HCEC 1CT (cell line): Measurements from ENCODE around the gene TBL2.
"Not testable (repeated sequence)": the region's sequence is repeated elsewhere in the genome, so short reads cannot be mapped to it uniquely, and the experiment has no call there.

ENCODE experiments used
- DNase-seq: peaks from one replicate; pipeline ENCODE4 v3.0.0-alpha.2; 2017

Gene TBL2

GRCh38 chr7:73605601-73606220 lies 27.3 kb upstream of the TBL2 start:
- DNase-seq, result no peak

DNA sequence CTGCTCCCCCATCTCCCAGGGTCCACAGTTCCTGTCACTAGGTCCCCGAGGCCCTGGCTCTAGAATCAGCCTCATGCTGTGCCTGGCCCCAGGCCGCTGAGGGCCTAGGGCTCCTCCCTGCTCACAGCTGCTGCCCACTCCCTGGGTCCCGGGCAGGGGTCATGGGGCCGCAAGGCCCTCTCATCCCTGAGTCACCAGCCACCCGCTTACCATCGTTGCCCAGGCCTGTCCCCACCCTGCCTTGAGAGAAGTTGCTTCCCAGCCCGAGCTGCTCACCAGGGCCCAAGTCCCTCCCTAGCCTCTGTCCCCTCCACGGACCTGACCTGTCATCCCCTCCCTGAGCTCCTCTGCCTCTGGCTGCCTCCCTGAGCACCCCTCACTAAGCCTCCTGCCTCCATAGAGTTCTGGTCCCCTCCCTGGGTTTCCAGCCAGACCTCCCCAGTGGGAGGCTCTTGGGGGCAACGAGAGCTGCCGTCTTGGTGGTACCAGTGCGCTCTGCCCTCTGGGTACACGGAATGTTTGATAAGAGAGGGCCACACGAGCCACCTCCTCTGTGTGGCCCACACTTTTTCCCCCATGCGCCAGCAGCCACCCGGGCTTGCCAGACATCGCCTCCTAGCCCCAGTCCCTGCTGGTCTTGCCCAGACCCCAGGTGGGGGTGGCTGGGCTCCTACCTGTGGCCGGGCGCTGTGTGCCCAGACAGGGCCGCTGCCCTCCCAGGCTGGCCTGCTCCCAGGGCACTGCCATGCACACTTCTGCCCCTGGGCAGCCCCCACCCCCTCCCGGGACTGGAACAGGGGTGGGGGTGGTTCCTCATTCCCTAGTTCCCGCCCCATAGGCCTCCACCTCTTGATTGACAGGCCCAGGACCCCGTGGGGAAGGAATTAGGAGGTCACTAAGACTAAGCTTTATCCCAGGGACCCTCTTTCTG lies 24.6 kb upstream of the TBL2 start:
- DNase-seq, result no peak

GRCh38 chr7:73599916-73600315 lies 21.5 kb upstream of the TBL2 start:
- DNase-seq, result no peak

GRCh38 chr7:73599151-73599882 lies 20.9 kb upstream of the TBL2 start:
- no peak for DNase-seq

DNA sequence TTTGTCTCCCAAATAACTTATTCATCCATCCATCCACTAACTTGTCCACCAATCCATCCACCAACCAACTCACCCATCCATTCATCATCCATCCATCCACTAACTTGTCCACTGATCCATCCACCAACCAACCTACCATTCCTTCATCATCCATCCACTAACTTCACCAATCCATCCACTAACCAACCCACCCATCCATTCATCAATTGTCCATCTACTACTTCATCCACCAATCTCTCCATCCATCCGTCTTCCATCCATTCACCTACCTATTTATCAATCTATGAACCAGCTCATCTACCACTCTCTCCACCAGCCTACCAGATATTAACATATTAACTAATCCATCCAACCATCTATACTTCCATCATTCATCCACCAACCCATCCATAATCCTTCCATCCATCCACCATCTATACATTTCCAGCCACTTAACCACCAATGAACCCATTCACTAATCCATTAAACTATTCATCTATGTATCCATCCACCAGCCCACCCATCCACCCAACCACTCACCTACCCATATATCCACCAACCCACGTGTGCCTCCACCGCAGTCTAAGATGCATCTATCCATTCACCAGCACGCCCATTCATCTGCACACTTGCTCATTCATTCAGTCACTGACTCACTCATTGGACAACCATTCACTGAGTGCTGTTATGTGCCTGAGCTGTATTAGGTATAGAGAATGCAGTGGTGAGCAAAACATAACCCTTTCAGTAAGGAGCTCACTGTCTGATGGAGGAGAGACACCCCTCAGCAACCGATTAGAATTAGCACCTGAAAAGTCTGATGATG lies 19.8 kb upstream of the TBL2 start:
- DNase-seq, result no peak

GRCh38 chr7:73596191-73597065 lies 18.0 kb upstream of the TBL2 start:
- DNase-seq, result no peak

DNA sequence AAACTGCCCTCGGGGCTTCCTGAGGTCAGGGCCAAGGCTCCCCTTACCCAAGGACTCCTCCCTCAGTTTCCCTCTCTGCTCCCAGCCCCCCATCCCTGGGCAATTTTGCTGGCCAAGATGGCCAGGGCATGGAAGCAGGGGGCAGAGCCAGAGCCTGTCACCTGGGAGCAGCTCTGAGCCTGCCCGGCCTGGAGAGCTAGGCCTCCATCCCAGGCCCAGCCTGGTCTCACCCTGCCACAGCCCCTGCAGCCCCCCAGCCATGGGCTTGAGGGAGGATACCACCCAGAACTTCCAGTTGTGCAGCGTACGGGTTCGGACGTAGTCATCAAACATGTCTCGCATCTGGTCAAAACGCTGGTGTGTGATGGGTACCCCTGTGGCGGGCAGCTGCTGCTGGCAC lies 17.0 kb upstream of the TBL2 start:
- DNase-seq, result no peak

- DNase-seq, result no peak
These were observed 15.0 kb upstream of the TBL2 start for GRCh38 chr7:73593207-73594045.

- no peak for DNase-seq
These were observed 8.5 kb upstream of the TBL2 start for GRCh38 chr7:73586911-73587310.

GRCh38 chr7:73585196-73585595 lies 6.8 kb upstream of the TBL2 start:
- DNase-seq, result no peak

DNA sequence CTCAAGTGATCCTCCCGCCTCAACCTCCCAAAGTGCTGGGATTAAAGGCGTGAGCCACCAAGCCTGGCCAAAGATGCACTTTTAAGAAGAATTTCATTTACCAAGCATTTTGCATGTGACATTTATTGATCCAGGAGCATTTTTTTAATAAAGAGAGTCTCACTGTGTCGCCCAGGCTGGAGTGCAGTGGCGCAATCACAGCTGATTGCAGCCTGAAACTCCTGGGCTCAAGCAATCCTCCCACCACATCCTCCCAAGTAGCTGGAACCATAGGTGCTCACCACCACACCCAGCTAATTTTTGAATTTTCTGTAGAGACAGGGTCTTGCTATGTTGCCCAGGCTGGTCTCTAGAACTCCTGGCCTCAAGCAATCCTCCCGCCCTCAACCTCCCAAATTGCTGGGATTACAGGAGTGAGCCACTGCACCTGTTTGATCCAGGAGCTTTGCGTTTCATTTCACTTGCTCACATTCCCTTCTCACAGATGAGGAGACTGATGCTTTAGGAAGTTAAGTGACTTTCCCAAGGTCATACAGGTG lies 4.4 kb upstream of the TBL2 start:
- DNase-seq, result no peak

- not testable (repeated sequence) for DNase-seq
These were observed 2.6 kb upstream of the TBL2 start for GRCh38 chr7:73581006-73581405.

DNA sequence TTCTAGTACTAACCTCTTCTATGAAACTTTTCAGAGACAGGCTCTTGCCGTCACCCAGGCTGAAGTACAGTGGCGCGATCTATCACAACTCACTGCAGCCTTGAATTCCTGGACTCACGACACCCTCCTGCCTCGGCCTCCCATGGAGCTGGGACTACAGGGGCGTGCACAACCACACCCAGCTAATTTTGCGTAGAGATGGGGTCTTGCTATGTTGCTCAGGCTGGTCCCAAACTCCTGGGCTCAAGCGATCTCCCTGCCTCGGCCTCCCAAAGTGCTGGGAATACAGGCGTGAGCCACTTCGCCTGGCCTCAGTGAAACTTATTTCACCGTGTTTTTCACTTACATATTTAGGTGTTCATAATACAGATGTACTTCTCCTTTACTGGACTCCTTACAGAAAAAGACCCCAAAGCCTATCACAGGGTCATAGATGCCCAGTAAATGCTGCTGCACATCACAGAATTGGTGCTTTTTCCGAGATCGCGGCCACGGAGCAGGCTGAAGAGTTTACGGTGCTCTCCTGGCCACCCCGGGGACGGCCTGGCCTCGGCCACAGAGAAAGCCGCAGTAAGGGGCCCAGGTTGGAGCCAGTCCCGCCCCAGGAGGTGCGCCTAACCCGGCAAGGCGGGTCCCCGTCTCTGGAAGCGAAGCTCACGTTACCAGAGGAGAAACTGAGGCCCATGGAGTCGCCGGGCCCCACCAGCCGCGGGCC lies 595 bp downstream of the TBL2 start:
- DNase-seq, result no peak

DNA sequence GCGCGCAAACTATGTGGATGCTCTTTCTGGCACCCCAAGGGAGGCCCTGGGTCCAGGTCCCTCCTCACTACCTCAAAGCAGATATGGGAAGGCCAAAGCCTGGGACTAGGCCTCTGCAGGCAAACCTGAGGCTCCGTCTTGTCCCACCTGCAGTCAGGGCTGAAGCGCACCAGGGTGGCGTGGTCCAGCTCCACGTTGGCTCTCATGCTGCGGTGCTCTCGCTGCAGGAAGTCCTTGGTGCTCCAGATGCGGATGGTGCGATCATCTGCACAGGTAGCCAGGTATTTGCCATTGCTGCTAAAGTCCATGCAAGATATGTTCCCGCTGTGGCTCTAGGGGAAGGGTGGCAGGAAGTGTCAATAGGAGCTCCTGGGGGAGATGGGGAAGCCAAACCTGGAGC lies 4.6 kb downstream of the TBL2 start:
- DNase-seq, result no peak

DNA sequence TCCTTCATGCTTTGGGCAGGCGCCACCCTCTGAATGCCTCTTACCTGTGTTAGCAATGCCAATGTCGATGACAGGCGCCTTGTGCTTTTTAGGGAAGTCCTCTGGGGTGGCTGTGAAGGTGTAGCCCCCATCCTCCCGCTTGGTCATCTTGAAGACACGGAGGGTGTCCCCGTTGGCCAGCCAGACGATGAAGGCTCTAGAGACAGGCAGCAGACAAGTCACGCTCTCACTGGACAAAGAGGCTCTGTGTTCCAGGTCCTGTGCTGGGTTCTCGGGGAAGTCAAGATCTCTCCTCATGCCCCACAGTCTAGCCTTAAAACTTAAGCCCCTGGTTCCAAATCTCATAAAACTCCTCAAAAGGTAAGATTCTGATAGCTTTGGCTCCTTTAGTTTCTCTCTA lies 5.1 kb downstream of the TBL2 start:
- DNase-seq, result no peak

DNA sequence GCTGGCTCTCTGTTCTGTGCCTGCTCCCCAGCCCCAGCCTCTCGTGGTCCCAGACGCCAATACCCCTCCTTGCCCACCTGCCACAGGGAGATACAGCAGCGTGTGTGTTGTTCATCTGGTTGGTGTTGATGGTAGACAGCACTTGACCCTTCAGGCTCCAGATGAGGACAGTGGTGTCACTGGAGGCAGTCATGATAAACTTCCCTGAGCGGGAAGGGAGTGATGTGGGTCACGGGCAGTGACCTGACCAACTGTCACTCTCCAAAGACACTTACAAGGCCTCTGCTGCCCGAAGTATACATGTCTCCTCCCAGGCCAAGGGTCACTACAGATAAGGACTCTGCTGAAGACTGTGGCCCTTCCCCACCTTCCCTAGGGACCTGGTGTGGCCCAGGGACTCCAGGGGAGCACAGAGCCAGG lies 5.6 kb downstream of the TBL2 start:
- DNase-seq, result no peak

DNA sequence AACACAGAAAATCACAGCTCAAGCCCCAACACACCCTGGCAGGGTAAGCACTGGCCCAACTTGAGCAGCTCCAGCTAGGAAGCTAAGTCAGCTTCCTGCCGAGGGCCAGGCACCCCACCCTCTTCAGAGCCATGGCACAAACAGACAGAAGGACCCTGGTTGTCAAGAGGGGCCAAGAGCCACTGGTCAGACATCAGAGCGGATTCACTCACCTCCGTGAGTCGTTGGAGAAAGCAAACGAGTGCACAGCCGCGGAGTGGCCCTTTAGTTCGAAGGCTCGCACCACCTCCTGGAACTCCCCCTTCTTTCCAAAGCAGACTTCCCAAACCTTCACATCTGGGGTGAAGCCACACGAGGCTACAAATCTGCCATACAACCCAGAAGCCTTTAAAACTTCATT lies 7.4 kb downstream of the TBL2 start:
- DNase-seq, result no peak

GRCh38 chr7:73570521-73570920 lies 7.9 kb downstream of the TBL2 start:
- no peak for DNase-seq

DNA sequence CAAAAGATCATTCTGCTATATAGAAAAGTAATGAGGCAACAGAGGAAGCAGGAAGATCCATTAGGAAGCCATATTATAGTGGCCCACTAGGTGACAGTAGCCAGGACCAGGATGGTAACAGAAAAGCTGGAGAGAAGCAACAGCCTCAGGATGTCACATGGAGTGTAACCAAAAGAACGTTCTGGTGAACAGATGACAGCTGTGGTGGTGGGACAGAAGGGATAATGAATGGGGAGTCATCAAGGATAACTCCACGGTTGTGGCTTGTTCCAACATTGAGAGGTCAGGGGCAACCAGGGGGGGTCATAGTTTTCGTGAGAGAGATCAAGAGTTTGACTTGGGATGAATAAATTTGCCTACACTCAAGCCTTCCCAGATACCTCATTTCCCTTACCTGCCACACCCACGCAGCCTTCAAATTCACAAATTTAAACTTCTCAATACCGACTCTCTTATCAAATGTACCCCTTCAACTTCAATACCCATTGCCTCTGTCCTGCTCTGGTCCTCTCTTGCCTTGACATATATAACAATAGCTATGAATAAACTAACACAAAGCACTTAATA lies 9.3 kb downstream of the TBL2 start:
- DNase-seq, result no peak
